HEK293 (cell line): ENCODE results near the gene SNX13.

ENCODE experiments used
- CTCF ChIA-PET: fragments of 350-600 bp; formaldehyde crosslinking; extraction: SDS; loops from one replicate; lab custom pipeline; 2021; ENCODE audit warnings: antibody characterized with exemption; lab: Yijun Ruan, JAX
- POLR2A ChIA-PET: fragments of 300-600 bp; formaldehyde crosslinking; extraction: SDS; loops from one replicate; lab custom pipeline; 2020; ENCODE audit warnings: antibody characterized with exemption, inconsistent platforms; lab: Yijun Ruan, JAX
- H3K27ac ChIP-seq: fragments of 200-500 bp; sonication (Bioruptor generic); 2 replicates; pipeline ENCODE4 v1.5.1; 2014; ENCODE audit warnings: low read depth, low read length, control low read depth, inconsistent platforms; ENCODE audit errors: extremely low read depth
- H3K36me3 ChIP-seq, 2 experiments: fragments of 200-500 bp in 1 of 2; sonication (Bioruptor generic) in 1 of 2; 1 replicate in 1 of 2; 2 replicates in 1 of 2; pipeline ENCODE4 v1.5.1; 2014 to 2017; ENCODE audit warnings: inconsistent platforms in 2 of 2, low read length in 2 of 2; ENCODE audit not compliant: control insufficient read depth in 2 of 2, insufficient read depth in 1 of 2
- H3K4me1 ChIP-seq: fragments of 200-500 bp; sonication (Bioruptor generic); 2 replicates; pipeline ENCODE4 v1.5.1; 2014; ENCODE audit warnings: mild to moderate bottlenecking, low read length, inconsistent platforms; ENCODE audit not compliant: control insufficient read depth, insufficient read depth
- H3K4me3 ChIP-seq: 2 replicates; pipeline ENCODE4 v1.5.1; 2011; ENCODE audit warnings: low read depth, mild to moderate bottlenecking, control low read depth, low read length, moderate library complexity
- H3K9me3 ChIP-seq: fragments of 200-500 bp; sonication (Bioruptor generic); 2 replicates; pipeline ENCODE4 v1.5.1; 2014; ENCODE audit warnings: low read depth, low read length, inconsistent platforms; ENCODE audit not compliant: control insufficient read depth, insufficient read depth
- GLI2 ChIP-seq: fragments of 450-650 bp; formaldehyde crosslinking; IDR thresholded peaks from 2 replicates; pipeline ENCODE4; 2017; ENCODE audit warnings: missing biosample characterization, missing genetic modification characterization, low read depth, borderline replicate concordance
- GLI4 ChIP-seq: fragments of 450-650 bp; formaldehyde crosslinking; IDR thresholded peaks from 2 replicates; pipeline ENCODE4 v1.5.1; 2016; ENCODE audit warnings: missing biosample characterization, missing genetic modification characterization
- KLF7 ChIP-seq: fragments of 450-650 bp; formaldehyde crosslinking; IDR thresholded peaks from 2 replicates; pipeline ENCODE4 v1.5.1; 2016; ENCODE audit warnings: missing biosample characterization, missing genetic modification characterization, borderline replicate concordance
- KLF8 ChIP-seq: fragments of 450-650 bp; formaldehyde crosslinking; IDR thresholded peaks from 2 replicates; pipeline ENCODE4 v1.5.1; 2016; ENCODE audit warnings: missing biosample characterization, missing genetic modification characterization
- MZF1 ChIP-seq: fragments of 450-650 bp; formaldehyde crosslinking; IDR thresholded peaks from 2 replicates; pipeline ENCODE4 v1.5.1; 2017; ENCODE audit warnings: missing biosample characterization, missing genetic modification characterization, borderline replicate concordance
- TRIM28 ChIP-seq: IDR thresholded peaks from 2 replicates; pipeline ENCODE4 v1.6.1; 2011; ENCODE audit warnings: low read length, control low read depth, borderline replicate concordance
- WT1 ChIP-seq: fragments of 450-650 bp; formaldehyde crosslinking; IDR thresholded peaks from 2 replicates; pipeline ENCODE4 v1.5.1; 2016; ENCODE audit warnings: missing biosample characterization, missing genetic modification characterization
- ZBTB17 ChIP-seq: fragments of 450-650 bp; formaldehyde crosslinking; IDR thresholded peaks from 2 replicates; pipeline ENCODE4 v1.5.1; 2016; ENCODE audit warnings: missing biosample characterization, missing genetic modification characterization
- ZBTB48 ChIP-seq: fragments of 450-650 bp; formaldehyde crosslinking; IDR thresholded peaks from 2 replicates; pipeline ENCODE4 v1.5.1; 2016; ENCODE audit warnings: missing biosample characterization, missing genetic modification characterization
- ZBTB8A ChIP-seq: fragments of 450-650 bp; formaldehyde crosslinking; IDR thresholded peaks from 2 replicates; pipeline ENCODE4 v1.5.1; 2016; ENCODE audit warnings: missing biosample characterization, missing genetic modification characterization
- ZFHX2 ChIP-seq: fragments of 450-650 bp; formaldehyde crosslinking; conservative IDR thresholded peaks from 2 replicates; pipeline ENCODE4 v1.5.1; 2016; ENCODE audit warnings: missing biosample characterization, missing genetic modification characterization
- ZFP69B ChIP-seq: fragments of 450-650 bp; formaldehyde crosslinking; IDR thresholded peaks from 2 replicates; pipeline ENCODE4 v1.5.1; 2016; ENCODE audit warnings: missing biosample characterization, missing genetic modification characterization
- ZNF16 ChIP-seq: fragments of 450-650 bp; formaldehyde crosslinking; IDR thresholded peaks from 2 replicates; pipeline ENCODE4 v1.5.1; 2016; ENCODE audit warnings: low read depth, missing biosample characterization, missing genetic modification characterization
- ZNF174 ChIP-seq: fragments of 450-650 bp; formaldehyde crosslinking; IDR thresholded peaks from 2 replicates; pipeline ENCODE4 v1.5.0; 2017; ENCODE audit warnings: missing biosample characterization, mild to moderate bottlenecking, missing genetic modification characterization
- ZNF175 ChIP-seq: fragments of 450-650 bp; formaldehyde crosslinking; IDR thresholded peaks from 2 replicates; pipeline ENCODE4 v1.5.1; 2016; ENCODE audit warnings: missing biosample characterization, missing genetic modification characterization
- ZNF19 ChIP-seq: fragments of 450-650 bp; formaldehyde crosslinking; IDR thresholded peaks from 2 replicates; pipeline ENCODE4; 2016; ENCODE audit warnings: missing biosample characterization, missing genetic modification characterization, low read depth
- ZNF248 ChIP-seq: fragments of 450-650 bp; formaldehyde crosslinking; IDR thresholded peaks from 2 replicates; pipeline ENCODE4 v1.5.1; 2017; ENCODE audit warnings: missing biosample characterization, missing genetic modification characterization
- ZNF292 ChIP-seq: fragments of 450-650 bp; formaldehyde crosslinking; IDR thresholded peaks from 2 replicates; pipeline ENCODE4 v1.5.1; 2016; ENCODE audit warnings: low read depth, missing biosample characterization, missing genetic modification characterization, borderline replicate concordance
- ZNF37A ChIP-seq: fragments of 450-650 bp; IDR thresholded peaks from 2 replicates; pipeline ENCODE4 v1.5.1; 2018; ENCODE audit warnings: missing biosample characterization, missing genetic modification characterization
- ZNF391 ChIP-seq: fragments of 450-650 bp; formaldehyde crosslinking; IDR thresholded peaks from 2 replicates; pipeline ENCODE4 v1.5.1; 2016; ENCODE audit warnings: low read depth, missing biosample characterization, missing genetic modification characterization, borderline replicate concordance
- ZNF48 ChIP-seq: fragments of 450-650 bp; formaldehyde crosslinking; IDR thresholded peaks from 2 replicates; pipeline ENCODE4 v1.5.1; 2016; ENCODE audit warnings: missing biosample characterization, missing genetic modification characterization
- ZNF488 ChIP-seq: fragments of 450-650 bp; formaldehyde crosslinking; IDR thresholded peaks from 2 replicates; pipeline ENCODE4 v1.5.1; 2016; ENCODE audit warnings: missing biosample characterization, missing genetic modification characterization
- ZNF670 ChIP-seq: fragments of 450-650 bp; formaldehyde crosslinking; IDR thresholded peaks from 2 replicates; pipeline ENCODE4 v1.5.1; 2016; ENCODE audit warnings: missing biosample characterization, missing genetic modification characterization, low read depth
- ZNF768 ChIP-seq: fragments of 450-650 bp; formaldehyde crosslinking; IDR thresholded peaks from 2 replicates; pipeline ENCODE4 v1.5.1; 2018; ENCODE audit warnings: missing biosample characterization, mild to moderate bottlenecking, missing genetic modification characterization
- ZNF776 ChIP-seq: fragments of 450-650 bp; formaldehyde crosslinking; IDR thresholded peaks from 2 replicates; pipeline ENCODE4 v1.5.0; 2017; ENCODE audit warnings: missing biosample characterization, missing genetic modification characterization, borderline replicate concordance
- ZNF792 ChIP-seq: fragments of 450-650 bp; formaldehyde crosslinking; IDR thresholded peaks from 2 replicates; pipeline ENCODE4 v1.5.1; 2016; ENCODE audit warnings: missing biosample characterization, missing genetic modification characterization
- ZNF837 ChIP-seq: fragments of 450-650 bp; formaldehyde crosslinking; IDR thresholded peaks from 2 replicates; pipeline ENCODE4 v1.5.1; 2016; ENCODE audit warnings: missing biosample characterization, missing genetic modification characterization
- TF ChIP-seq, protein P1 (sequence below): sonication (generic); formaldehyde crosslinking; IDR thresholded peaks from 2 replicates; pipeline ENCODE4 v1.8.1; 2022; ENCODE audit warnings: mild to moderate bottlenecking, moderate library complexity, missing genetic modification reagents
- TF ChIP-seq, protein P2 (sequence below): fragments of 450-650 bp; IDR thresholded peaks from 2 replicates; pipeline ENCODE4 v1.5.1; 2018; ENCODE audit warnings: missing biosample characterization, missing genetic modification characterization

Gene SNX13

DNA sequence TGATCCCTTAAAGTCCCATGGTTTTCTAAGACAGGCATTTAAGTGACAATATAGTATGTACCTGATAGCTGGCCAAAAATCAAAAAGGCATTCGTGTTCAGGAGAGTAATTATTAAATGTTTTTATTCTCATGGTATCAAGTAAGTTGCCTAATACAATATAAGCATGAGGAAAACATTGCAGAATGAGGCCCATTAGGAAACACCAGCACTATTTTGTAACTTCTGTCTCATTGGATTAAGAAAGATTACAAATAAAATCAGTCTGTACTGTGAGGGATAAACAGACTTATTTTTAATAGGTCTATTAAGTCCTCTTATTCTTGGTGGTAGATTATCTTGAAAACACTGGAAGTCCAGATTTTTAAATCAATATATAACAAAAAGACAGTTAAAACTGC is 110.1 kb downstream of the SNX13 start:
- Histone ChIP-seq H3K9me3 (no peaks in the 10 kb centered on the region), H3K27ac (no peak overlapping the region), H3K4me3 (no peak overlapping the region), H3K36me3 (peaks cover 0 to 4% of the 10 kb centered on the region in 2 experiments; a peak in 1 of 3 replicates), H3K4me1 (no peaks in the 10 kb centered on the region)
- POLR2A ChIA-PET: no interaction called here
- TF ChIP-seq ZNF776 (no peak), ZNF488 (tag by site-specific recombination) (no peak), ZNF37A (tag by site-specific recombination) (no peak), KLF8 (no peak), ZBTB48 (tag by site-specific recombination) (no peak), ZFP69B (tag by site-specific recombination) (no peak), ZNF837 (tag by site-specific recombination) (no peak), ZNF391 (tag by site-specific recombination) (no peak), KLF7 (no peak), ZNF670 (no peak), TRIM28 (no peak), ZNF768 (no peak), ZNF19 (tag by site-specific recombination) (no peak), ZFHX2 (tag by site-specific recombination) (no peak), ZBTB8A (tag by site-specific recombination) (no peak), ZNF292 (tag by site-specific recombination) (no peak), ZNF175 (no peak), ZBTB17 (tag by site-specific recombination) (no peak), GLI4 (no peak)
- TF ChIP-seq, protein P1, sequence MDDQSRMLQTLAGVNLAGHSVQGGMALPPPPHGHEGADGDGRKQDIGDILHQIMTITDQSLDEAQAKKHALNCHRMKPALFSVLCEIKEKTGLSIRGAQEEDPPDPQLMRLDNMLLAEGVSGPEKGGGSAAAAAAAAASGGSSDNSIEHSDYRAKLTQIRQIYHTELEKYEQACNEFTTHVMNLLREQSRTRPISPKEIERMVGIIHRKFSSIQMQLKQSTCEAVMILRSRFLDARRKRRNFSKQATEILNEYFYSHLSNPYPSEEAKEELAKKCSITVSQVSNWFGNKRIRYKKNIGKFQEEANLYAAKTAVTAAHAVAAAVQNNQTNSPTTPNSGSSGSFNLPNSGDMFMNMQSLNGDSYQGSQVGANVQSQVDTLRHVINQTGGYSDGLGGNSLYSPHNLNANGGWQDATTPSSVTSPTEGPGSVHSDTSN (CRISPR knock-in tag): no peak
- CTCF ChIA-PET: no interaction called here

DNA sequence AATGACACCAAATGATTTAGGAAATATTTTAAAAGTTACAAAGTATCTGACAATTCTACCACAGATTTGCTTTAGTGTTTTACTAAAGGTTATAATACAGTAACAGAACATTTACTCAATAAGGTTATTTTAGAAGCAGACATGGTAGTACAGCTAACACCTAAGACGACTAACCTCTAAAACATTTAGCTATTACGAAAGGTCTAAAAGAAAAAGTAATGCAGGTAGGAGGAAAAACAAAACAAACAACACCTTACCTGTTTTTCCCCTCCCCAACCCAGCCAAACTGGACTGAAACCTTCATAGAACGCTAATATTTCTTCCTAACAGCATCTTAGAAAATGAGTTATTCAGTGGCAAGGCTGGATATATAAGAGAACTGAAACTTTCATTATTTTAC is 111.3 kb downstream of the SNX13 start:
- H3K4me3 ChIP-seq: no peak overlapping the region
- H3K27ac ChIP-seq: no peak overlapping the region

More for the DNA sequence above, 111.3 kb downstream of the SNX13 start:
- Histone ChIP-seq H3K9me3 (no peaks in the 10 kb centered on the region), H3K4me1 (no peaks in the 10 kb centered on the region), H3K36me3 (peaks cover 0 to 4% of the 10 kb centered on the region in 2 experiments; a peak in 1 of 3 replicates)
- POLR2A ChIA-PET: no interaction called here
- CTCF ChIA-PET: interaction anchor here (0.8 kb wide), 1 partner anchor 527 kb away, joined by 4 read pairs; no protein-coding TSS in a partner anchor
- TF ChIP-seq ZNF174: no peak
- TF ChIP-seq ZNF48 (tag by site-specific recombination): no peak
- TF ChIP-seq MZF1: no peak
- TF ChIP-seq ZNF792 (tag by site-specific recombination): no peak
- no peak for TF ChIP-seq GLI2
- TF ChIP-seq, protein P2, sequence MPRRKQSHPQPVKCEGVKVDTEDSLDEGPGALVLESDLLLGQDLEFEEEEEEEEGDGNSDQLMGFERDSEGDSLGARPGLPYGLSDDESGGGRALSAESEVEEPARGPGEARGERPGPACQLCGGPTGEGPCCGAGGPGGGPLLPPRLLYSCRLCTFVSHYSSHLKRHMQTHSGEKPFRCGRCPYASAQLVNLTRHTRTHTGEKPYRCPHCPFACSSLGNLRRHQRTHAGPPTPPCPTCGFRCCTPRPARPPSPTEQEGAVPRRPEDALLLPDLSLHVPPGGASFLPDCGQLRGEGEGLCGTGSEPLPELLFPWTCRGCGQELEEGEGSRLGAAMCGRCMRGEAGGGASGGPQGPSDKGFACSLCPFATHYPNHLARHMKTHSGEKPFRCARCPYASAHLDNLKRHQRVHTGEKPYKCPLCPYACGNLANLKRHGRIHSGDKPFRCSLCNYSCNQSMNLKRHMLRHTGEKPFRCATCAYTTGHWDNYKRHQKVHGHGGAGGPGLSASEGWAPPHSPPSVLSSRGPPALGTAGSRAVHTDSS (tag by site-specific recombination): no peak
- no peak for TF ChIP-seq ZNF248 (tag by site-specific recombination)
- no peak for TF ChIP-seq WT1
- no peak for TF ChIP-seq ZFP69B (tag by site-specific recombination)
- no peak for TF ChIP-seq ZNF16
